Measurements from ENCODE around the gene FAM124A.

The FAM124A gene

GRCh38 chr13:51308781-51309180 lies 86.6 kb downstream of the FAM124A start:
- DNase-seq (ENCODE audit: low spot score), result no peak

- DNase-seq (ENCODE audit: low spot score), result no peak
Observed at GRCh38 chr13:51311231-51311630, 89.0 kb downstream of the FAM124A start.

- DNase-seq (ENCODE audit: low spot score), result no peak
Observed at GRCh38 chr13:51311957-51312520, 89.8 kb downstream of the FAM124A start.

GRCh38 chr13:51313619-51314018 lies 91.4 kb downstream of the FAM124A start:
- no peak for DNase-seq (ENCODE audit: low spot score)

GRCh38 chr13:51317262-51317661 lies 95.1 kb downstream of the FAM124A start:
- DNase-seq (ENCODE audit: low spot score), result no peak

GRCh38 chr13:51318015-51318414 lies 95.8 kb downstream of the FAM124A start:
- no peak for DNase-seq (ENCODE audit: low spot score)

- DNase-seq (ENCODE audit: low spot score), result no peak
Observed at GRCh38 chr13:51318876-51319275, 96.7 kb downstream of the FAM124A start.

- no peak for DNase-seq (ENCODE audit: low spot score)
Observed at GRCh38 chr13:51321836-51322235, 99.6 kb downstream of the FAM124A start.

- DNase-seq (ENCODE audit: low spot score), result no peak
Observed at GRCh38 chr13:51322826-51323225, 100.6 kb downstream of the FAM124A start.

GRCh38 chr13:51323824-51324511 lies 101.8 kb downstream of the FAM124A start:
- no peak for DNase-seq (ENCODE audit: low spot score)

- no peak for DNase-seq (ENCODE audit: low spot score)
Observed at GRCh38 chr13:51324714-51325420, 102.7 kb downstream of the FAM124A start.

GRCh38 chr13:51325837-51326236 lies 103.6 kb downstream of the FAM124A start:
- DNase-seq (ENCODE audit: low spot score), result no peak

- DNase-seq (ENCODE audit: low spot score), result no peak
Observed at GRCh38 chr13:51326777-51327176, 104.6 kb downstream of the FAM124A start.

- no peak for DNase-seq (ENCODE audit: low spot score)
Observed at GRCh38 chr13:51327961-51328360, 105.8 kb downstream of the FAM124A start.

GRCh38 chr13:51328488-51328887 lies 106.3 kb downstream of the FAM124A start:
- DNase-seq (ENCODE audit: low spot score), result no peak

- DNase-seq (ENCODE audit: low spot score), result no peak
Observed at GRCh38 chr13:51329606-51330005, 107.4 kb downstream of the FAM124A start.

GRCh38 chr13:51330791-51331190 lies 108.6 kb downstream of the FAM124A start:
- peak; percentile 46 for DNase-seq (ENCODE audit: low spot score)

- DNase-seq (ENCODE audit: low spot score), result no peak
Observed at GRCh38 chr13:51331354-51331861, 109.2 kb downstream of the FAM124A start.

GRCh38 chr13:51332566-51333361 lies 110.6 kb downstream of the FAM124A start:
- no peak for DNase-seq (ENCODE audit: low spot score)

- no peak for DNase-seq (ENCODE audit: low spot score)
Observed at GRCh38 chr13:51333421-51333820, 111.2 kb downstream of the FAM124A start.

GRCh38 chr13:51333826-51334225 lies 111.6 kb downstream of the FAM124A start:
- DNase-seq (ENCODE audit: low spot score), result no peak
